Keratinocyte (primary cell): Measurements from ENCODE around the gene CHMP2B. TPM values are rescaled to one million over a fixed set of nuclear protein-coding genes. Genes with fewer than 3 reads are reported as not detected.

Experiments
- DNase-seq: peaks from one replicate; pipeline ENCODE4 v3.0.0-alpha.2; 2011; ENCODE audit warnings: low read depth, missing footprints, low spot score
- FAIRE-seq: peaks from 2 replicates; lab custom pipeline; 2011; peaks lifted over from hg19 to GRCh38; lab: Jason Lieb, UNC
- H2AFZ ChIP-seq: 2 replicates; pipeline ENCODE4 v1.6.0; 2012; ENCODE audit warnings: low read length, control low read depth, inconsistent platforms; ENCODE audit not compliant: control insufficient read depth
- H3K27ac ChIP-seq: 2 replicates; pipeline ENCODE4 v1.5.1; 2011; ENCODE audit warnings: low read length; ENCODE audit not compliant: control insufficient read depth, insufficient read depth
- H3K27me3 ChIP-seq: 3 replicates; pipeline ENCODE4 v1.6.0; 2011; ENCODE audit warnings: low read length; ENCODE audit not compliant: control insufficient read depth, insufficient read depth; ENCODE audit errors: extremely low read depth
- H3K36me3 ChIP-seq, 2 experiments: 2 replicates in 1 of 2; 3 replicates in 1 of 2; pipeline ENCODE4 v1.5.1; 2011; ENCODE audit warnings: low read length in 2 of 2, mild to moderate bottlenecking in 1 of 2; ENCODE audit not compliant: control insufficient read depth in 2 of 2, insufficient read depth in 2 of 2; ENCODE audit errors: extremely low read depth in 1 of 2
- H3K4me1 ChIP-seq: 3 replicates; pipeline ENCODE4 v1.5.1; 2011; ENCODE audit warnings: low read length; ENCODE audit not compliant: control insufficient read depth, insufficient read depth; ENCODE audit errors: extremely low read depth
- H3K4me2 ChIP-seq: 3 replicates; pipeline ENCODE4 v1.6.0; 2011; ENCODE audit warnings: low read depth, low read length; ENCODE audit not compliant: control insufficient read depth, insufficient read depth; ENCODE audit errors: extremely low read depth
- H3K4me3 ChIP-seq, 3 experiments: fragments of 200-600 bp in 1 of 3; sonication (generic) in 1 of 3; 2 replicates in 2 of 3; 3 replicates in 1 of 3; pipeline ENCODE4 v1.5.1; 2011 to 2016; ENCODE audit warnings: low read length in 3 of 3, mild to moderate bottlenecking in 3 of 3, control low read depth in 2 of 3, inconsistent platforms in 1 of 3, low read depth in 1 of 3, mixed read lengths in 1 of 3, mixed run types in 1 of 3, moderate library complexity in 1 of 3; ENCODE audit not compliant: control insufficient read depth in 2 of 3, insufficient read depth in 2 of 3; ENCODE audit errors: extremely low read depth in 1 of 3
- H3K79me2 ChIP-seq: 2 replicates; pipeline ENCODE4 v1.6.0; 2012; ENCODE audit warnings: low read length; ENCODE audit not compliant: control insufficient read depth, insufficient read depth
- H3K9ac ChIP-seq: 3 replicates; pipeline ENCODE4 v1.6.0; 2011; ENCODE audit warnings: low read length; ENCODE audit not compliant: control insufficient read depth, insufficient read depth; ENCODE audit errors: extremely low read depth
- H3K9me1 ChIP-seq: 3 replicates; pipeline ENCODE4 v1.6.0; 2011; ENCODE audit warnings: low read length; ENCODE audit not compliant: control insufficient read depth, insufficient read depth; ENCODE audit errors: extremely low read depth
- H3K9me3 ChIP-seq: 2 replicates; pipeline ENCODE4 v1.5.1; 2012; ENCODE audit warnings: low read depth, low read length; ENCODE audit not compliant: control insufficient read depth
- H4K20me1 ChIP-seq: 3 replicates; pipeline ENCODE4 v1.6.0; 2011; ENCODE audit warnings: low read length; ENCODE audit not compliant: control insufficient read depth, insufficient read depth; ENCODE audit errors: extremely low read depth
- CTCF ChIP-seq, 3 experiments: IDR thresholded peaks in 1 of 3; conservative IDR thresholded peaks in 1 of 3; optimal IDR thresholded peaks in 1 of 3; 2 replicates in 2 of 3; 3 replicates in 1 of 3; pipeline versions ENCODE3 to v1.5.1; 2011; ENCODE audit warnings: low read length in 3 of 3, mild to moderate bottlenecking in 3 of 3, moderate library complexity in 2 of 3, control low read depth in 1 of 3, inconsistent platforms in 1 of 3; ENCODE audit not compliant: insufficient read depth in 2 of 3; ENCODE audit errors: extremely low read depth in 1 of 3
- EZH2 ChIP-seq: IDR thresholded peaks from one replicate; pipeline ENCODE4 v1.6.1; 2012; ENCODE audit warnings: inconsistent platforms, mild to moderate bottlenecking, low read length, moderate library complexity
- dilution Hi-C: fragments of 300-500 bp; cut with MboI; formaldehyde crosslinking; loops from one replicate; pipeline ENCODE4 v1.7.0; 2020; ENCODE audit warnings: low sequenced_read_pairs; ENCODE audit not compliant: extremely low pct_ligation_motif_present
- polyA plus RNA-seq, 5 experiments: library from polyadenylated mRNA; depleted of rRNA in 3 of 5; stranded (reverse) in 3 of 5; stranded (forward) in 1 of 5; unstranded in 1 of 5; fragments of >200 nt; gene quantifications; 1 replicate in 1 of 5; 2 replicates in 3 of 5; 3 replicates in 1 of 5; pipeline versions ENCODE4 v1.2.1 to v1.2.3, GENCODE V29; 2011 to 2012; ENCODE audit warnings: missing spikeins in 2 of 5, low read depth in 1 of 5, low replicate concordance in 1 of 5

Gene CHMP2B
- polyA plus RNA-seq, 1 donor (not counting 4 experiments of a cell fraction or from before 2014, with no cell fraction given) = 38.2 TPM

GRCh38 chr3:87287011-87287410, 59.9 kb downstream of the CHMP2B start:
- Histone ChIP-seq H3K9ac (no peak overlapping the region), H3K9me1 (no peaks in the 10 kb centered on the region), H3K9me3 (no peaks in the 10 kb centered on the region), H3K27ac (no peak overlapping the region), H3K4me1 (no peaks in the 10 kb centered on the region), H3K4me2 (no peak overlapping the region), H2AFZ (no peak overlapping the region), H3K79me2 (no peaks in the 10 kb centered on the region), H4K20me1 (no peaks in the 10 kb centered on the region), H3K27me3 (no peaks in the 10 kb centered on the region), H3K36me3 (no peaks in the 10 kb centered on the region), H3K4me3 (no peak overlapping the region)
- no peak for FAIRE-seq
- no peak for DNase-seq
- dilution Hi-C loops = no loop called here
- TF ChIP-seq EZH2 (no peak), CTCF (optimal IDR thresholded peaks at IDR 0.05 in 1 of 3, IDR thresholded peaks at IDR 0.05 in 1 of 3, conservative IDR thresholded peaks at IDR 0.05 in 1 of 3; ENCODE audit: extremely low read depth in 1 of 3, insufficient read depth in 2 of 3, low read length in 3 of 3) (no peak)

- no peaks in the 10 kb centered on the region for H3K36me3 ChIP-seq
- H3K4me3 ChIP-seq = no peak overlapping the region
- no peaks in the 10 kb centered on the region for H3K27me3 ChIP-seq
- no peak overlapping the region for H3K4me2 ChIP-seq
- FAIRE-seq (no peak), DNase-seq (no peak)
- H2AFZ ChIP-seq = no peak overlapping the region
- no peaks in the 10 kb centered on the region for H3K4me1 ChIP-seq
- no peak overlapping the region for H3K27ac ChIP-seq
- H4K20me1 ChIP-seq = no peaks in the 10 kb centered on the region
- H3K9ac ChIP-seq = no peak overlapping the region
- TF ChIP-seq CTCF (optimal IDR thresholded peaks at IDR 0.05 in 1 of 3, IDR thresholded peaks at IDR 0.05 in 1 of 3, conservative IDR thresholded peaks at IDR 0.05 in 1 of 3; ENCODE audit: extremely low read depth in 1 of 3, insufficient read depth in 2 of 3, low read length in 3 of 3) = no peak
- no peak for TF ChIP-seq EZH2
- no peaks in the 10 kb centered on the region for H3K9me3 ChIP-seq
- no peaks in the 10 kb centered on the region for H3K79me2 ChIP-seq
- H3K9me1 ChIP-seq = no peaks in the 10 kb centered on the region
- dilution Hi-C loops = no loop called here
These were observed 61.3 kb downstream of the CHMP2B start for GRCh38 chr3:87288446-87288845.
